DMS53 treated with DMSO at 0.1 percent for 48 hours (cell line): Measurements from ENCODE around the gene SNX12.
"Not testable (repeated sequence)": the region's sequence is repeated elsewhere in the genome, so short reads cannot be mapped to it uniquely, and the experiment has no call there.

Experiments
- DNase-seq: peaks from one replicate; lab custom pipeline; 2025; ENCODE audit not compliant: unreplicated experiment; lab: John Stamatoyannopoulos, UW

The SNX12 gene

DNA sequence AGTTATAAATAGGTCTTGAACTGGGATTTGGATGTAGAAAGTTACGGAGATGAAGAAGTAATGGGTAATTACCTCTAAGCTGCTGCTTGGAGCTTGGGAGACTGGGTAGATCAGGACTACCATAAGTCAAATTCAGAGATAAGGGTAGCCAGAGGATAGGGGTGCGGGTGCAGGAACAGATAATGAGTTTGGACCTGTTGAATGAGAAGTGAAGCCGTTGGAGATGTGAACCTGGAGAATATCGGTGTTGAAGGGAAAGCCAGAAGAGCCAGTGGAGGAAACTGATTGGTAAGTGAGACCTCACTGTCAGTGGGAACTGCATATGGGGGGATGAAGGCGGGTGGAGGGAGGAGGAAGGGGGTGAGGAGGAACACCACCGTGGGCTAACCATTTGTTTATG lies 26.9 kb upstream of the SNX12 start:
- no peak for DNase-seq

DNA sequence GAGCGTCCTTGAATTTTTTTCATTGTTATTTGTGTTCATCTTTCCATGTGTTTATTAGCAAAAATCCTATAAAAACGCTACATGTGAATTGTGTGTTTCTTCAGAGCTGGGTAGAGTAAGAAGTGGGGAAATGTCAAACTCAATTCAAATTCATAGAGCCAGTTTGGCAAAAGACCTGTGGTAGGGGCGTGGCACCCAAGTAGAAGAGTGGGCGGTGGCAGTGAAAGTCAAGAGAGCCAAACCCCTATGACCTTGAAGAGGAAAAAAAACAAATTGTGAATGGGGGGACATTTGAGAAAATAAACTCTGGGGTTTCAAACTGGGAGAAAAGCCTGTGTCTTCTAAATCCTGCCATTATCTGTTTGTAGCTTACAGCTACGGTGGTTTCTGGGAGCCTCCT lies 23.1 kb upstream of the SNX12 start:
- DNase-seq = no peak

DNA sequence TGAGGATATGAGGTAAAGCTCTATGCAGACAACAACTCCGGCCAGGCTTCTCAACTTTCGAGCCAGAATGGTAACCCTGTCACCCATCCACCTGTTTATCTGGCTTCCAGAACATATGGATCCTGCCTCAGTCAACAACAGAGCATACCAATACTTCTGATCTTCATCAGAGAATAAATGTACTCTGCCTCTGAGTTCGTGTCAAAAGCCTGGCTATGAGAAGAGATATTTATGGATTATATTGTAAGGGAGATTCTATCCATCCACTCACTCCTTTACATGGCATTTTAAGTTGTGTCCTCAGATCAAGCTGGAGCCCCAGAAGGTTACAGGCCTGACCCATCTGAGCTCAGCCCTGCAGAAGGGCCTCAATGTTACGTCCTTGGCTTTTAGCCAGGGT lies 17.8 kb upstream of the SNX12 start:
- DNase-seq = no peak

DNA sequence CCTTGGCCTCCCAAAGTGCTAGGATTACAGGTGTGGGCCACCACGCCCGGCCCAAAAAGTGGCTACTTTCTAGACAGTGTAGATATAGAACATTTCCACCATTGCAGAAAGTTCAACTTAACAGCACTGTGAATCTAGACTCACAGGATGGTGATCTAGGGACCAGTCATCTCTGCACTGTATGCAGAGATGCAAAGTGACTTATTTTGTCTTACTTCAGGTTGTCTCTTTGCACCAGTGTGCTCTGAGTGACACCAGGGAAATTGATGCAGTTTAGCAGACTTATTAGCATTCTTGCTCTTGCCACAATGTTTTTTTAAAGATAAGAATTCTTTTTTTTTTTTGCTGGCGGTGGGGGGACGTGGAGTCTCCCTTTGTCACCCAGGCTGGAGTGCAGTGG lies 14.7 kb upstream of the SNX12 start:
- DNase-seq = no peak

DNA sequence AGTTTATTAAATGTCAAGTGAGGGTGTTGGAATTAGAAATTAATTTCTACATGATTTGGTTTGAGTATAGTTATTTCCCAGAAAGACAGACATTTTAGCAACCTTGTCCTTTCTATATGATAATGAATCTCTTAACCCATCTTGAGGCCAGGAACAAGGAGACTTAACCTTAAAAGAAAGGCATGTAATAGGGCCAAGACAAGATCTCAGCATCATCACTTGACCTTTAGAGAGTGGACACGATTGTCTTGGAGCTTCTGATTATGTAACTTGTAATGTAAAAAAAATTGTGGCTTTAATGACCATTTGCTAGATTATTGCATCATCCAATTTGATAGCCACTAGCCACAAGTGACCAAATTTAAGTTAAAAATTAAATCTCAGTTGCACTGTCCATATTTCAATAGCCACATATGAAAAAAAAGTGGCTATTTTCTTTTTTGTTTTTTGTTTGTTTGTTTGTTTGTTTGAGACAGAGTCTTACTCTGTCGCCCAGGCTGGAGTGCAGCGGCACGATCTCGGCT lies 14.1 kb upstream of the SNX12 start:
- DNase-seq = no peak

DNA sequence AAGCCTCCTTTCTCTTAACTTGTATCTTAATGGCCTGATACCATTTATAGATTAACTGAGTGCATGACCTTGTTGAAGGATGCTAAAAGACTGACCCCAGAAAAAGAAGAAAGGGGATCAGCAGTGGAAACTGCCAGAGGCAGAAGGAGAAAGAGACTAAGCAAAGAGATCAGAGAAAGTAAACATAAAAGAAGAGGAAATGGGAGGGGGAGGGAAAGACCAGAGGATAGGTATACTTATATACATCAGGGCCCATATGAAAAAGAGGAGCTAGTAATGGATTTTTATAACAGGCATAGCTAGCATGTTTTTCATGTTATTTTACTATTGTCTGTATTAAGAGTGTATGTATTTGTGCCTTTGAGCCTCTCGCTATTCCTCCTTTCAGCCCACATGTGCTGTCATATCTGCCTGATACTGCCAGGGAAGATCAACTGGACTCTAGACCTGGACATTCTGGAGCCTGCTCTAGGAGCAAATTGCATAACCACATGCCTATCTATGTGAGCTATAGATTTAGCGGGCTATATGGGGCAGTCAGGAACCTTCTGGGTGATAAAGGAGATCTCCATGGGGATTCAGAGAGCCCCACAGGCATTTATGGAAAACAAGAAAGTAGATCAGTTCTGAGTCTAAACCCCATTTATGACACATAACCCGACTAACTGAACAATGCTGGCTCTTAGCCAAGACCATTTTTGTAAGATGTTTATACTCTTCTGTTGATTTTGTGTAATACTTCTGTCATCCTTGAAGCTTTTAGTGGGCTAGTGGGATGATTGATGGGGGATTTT lies 13.4 kb upstream of the SNX12 start:
- DNase-seq = no peak

DNA sequence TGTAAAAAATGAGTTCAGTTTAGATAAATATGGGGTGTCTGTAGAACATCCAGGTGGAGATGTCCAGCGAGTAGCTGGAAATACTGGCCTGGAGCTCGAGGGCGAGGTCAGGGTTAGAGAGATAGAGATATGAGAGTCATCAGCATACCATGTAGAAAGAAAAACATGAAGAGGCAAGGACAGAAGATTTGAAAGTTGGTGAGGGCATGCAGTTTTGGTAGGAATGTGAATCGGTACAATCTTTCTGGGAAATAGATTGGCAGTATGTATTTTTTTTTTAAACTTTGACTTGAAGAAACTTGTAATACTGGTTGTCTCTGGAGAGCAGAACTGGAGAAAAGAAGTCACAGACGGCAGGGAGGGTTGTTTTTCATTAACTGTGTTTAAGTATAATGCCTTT lies 2.4 kb upstream of the SNX12 start:
- DNase-seq = no peak

DNA sequence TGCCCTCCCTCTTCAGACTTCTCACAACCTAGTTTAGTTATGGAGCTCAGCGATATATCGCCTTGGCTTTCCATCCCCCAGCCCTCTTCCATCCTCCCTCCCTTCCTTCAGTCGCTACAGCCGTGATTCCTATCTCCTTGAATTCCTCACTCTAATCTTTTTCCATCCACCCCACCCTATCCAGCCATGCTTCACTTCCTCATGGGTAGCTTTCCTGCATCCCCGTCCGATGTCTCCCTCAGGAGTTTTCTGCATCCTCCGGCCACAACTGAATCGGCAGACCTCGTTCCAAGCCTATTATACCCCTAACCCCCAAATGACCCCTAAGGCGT lies 456 bp downstream of the SNX12 start:
- no peak for DNase-seq

DNA sequence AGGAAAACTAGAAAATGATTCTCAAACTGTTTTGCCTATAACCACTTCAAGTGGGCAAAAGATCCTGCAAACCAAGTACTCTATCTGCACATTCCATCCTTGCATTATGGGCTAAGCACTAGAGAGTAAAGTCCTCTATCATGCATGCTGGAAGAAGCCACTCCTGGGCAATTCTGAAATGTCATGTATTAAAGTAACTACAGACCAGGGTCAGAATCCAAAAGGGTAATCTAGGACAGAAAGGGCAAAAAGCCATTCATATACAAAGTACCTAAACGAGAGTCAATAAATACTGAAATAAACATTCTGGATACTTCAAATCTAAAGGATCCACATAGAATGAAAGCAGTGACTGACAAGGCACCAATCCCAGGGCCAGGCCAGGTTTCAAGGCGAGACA lies 1.0 kb downstream of the SNX12 start:
- no peak for DNase-seq

DNA sequence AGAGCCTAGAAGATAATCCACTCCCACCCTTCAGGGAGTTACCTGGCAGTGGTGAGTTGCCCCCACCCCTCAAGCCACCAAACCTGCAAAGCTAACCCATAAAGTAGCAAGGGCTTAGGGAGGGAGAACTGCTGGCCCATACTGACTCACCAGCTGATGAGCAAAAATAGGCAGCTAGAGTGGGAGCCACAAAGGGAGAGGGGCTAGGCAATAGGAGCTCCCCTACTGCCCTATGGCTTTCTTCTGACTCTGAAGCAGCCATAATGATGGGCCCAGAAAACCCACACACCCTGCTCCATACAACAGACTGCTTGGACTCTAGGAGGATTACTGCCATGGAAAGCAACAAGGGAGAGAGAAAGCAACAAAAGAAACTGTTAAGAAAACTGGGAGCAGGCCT lies 8.0 kb downstream of the SNX12 start:
- no peak for DNase-seq

DNA sequence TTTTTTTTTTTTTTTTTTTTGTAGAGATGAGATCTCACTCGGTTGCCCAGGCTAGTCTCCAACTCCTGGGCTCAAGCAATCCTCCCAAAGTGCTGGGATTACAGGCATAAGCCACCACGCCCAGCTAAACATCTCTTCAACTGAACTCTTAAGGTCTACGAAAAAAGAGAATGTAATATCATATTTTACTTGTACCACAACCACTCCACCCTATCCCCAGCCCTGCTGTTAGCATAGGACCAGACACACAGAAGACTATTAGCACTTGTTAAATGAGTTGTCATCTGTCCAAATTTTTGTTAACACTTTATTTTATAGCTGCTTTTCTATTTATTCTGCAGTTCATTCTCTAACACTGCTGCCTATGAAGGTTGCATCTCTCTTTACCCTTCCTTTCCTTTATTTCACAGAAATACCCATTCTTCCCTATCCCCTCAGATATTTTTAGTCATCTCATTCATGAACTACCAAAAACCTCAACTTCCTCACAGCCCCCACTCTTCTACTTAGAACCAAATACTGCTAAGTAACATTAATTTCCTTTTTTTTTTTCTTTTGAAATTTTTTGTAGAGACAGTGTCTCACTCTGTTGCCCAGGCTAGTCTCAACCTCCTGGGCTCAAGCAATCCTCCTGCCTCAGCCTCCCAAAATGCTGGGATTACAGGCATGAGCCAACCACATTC lies 10.1 kb downstream of the SNX12 start:
- DNase-seq = no peak

DNA sequence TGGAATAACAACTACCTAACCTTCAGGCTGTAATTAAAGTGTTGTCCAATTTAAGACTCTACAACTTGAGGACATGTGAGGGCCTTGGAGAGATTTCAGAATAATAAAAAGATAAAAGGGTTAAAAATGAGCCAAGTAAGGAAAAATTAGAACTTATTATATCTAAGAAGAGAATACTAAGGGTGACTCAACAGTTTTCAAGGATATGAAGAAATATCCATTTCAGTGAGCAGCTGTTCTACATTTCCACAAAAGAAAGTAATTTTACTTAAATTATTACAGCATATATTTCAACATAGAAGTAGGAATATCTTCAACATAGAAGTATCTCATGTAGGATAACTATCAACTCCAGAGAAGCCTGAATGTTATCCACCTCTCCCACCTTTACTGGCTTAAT lies 11.3 kb downstream of the SNX12 start:
- DNase-seq = no peak

DNA sequence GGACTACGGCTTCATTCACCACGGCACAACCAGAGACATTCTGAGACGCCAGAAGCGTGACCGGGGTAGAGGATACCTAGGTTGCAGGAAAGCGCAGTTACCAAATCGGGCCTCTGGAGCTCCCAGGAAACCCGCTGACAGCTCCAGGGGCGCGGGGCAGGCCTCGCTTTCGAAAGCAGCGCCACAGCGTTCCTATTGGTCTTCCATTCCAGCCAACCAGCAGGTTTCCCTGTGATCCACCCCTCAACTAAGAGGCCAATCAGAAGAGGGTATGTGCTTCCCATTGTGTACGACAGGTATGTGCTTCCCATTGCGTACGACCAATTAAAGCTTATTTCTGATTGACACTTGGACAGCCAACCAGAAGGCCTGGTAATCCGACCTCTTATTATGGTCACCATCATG lies 14.9 kb downstream of the SNX12 start:
- no peak for DNase-seq

DNA sequence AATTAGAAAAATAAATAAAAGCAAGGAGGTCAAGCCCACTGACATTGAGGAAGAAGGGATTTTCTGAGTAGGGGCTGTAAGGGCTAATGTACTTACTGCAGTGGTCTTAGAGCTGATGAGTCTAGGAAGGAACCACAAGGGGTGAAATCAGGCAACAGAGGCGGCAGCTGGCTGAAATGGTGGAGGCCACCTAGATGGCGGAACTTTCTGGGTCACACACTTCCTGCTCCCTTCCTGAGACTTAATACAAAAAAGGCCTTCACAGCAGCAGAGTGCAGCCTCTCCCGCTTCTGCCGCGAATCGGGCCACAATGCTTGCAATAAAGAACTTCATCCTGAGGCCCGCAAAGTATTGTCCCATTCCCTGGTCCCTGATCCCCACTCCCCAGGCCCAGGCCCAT lies 15.4 kb downstream of the SNX12 start:
- DNase-seq = no peak

DNA sequence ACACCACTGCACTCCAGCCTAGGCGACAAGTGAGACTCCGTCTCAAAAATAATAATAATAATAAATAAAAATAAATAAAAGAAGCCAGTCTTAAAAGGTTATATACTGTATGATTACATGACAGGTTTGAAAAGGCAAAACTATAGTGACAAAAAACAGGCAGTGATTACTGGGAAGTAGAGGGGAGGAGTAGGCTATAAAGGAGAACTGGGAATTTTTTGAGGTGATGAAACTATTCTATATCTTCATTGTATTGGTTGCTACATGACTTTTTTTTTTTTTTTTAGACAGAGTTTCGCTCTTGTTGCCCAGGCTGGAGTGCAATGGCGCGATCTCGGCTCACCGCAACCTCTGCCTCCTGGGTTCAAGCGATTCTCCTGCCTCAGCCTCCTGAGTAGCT lies 20.2 kb downstream of the SNX12 start:
- not testable (repeated sequence) for DNase-seq

DNA sequence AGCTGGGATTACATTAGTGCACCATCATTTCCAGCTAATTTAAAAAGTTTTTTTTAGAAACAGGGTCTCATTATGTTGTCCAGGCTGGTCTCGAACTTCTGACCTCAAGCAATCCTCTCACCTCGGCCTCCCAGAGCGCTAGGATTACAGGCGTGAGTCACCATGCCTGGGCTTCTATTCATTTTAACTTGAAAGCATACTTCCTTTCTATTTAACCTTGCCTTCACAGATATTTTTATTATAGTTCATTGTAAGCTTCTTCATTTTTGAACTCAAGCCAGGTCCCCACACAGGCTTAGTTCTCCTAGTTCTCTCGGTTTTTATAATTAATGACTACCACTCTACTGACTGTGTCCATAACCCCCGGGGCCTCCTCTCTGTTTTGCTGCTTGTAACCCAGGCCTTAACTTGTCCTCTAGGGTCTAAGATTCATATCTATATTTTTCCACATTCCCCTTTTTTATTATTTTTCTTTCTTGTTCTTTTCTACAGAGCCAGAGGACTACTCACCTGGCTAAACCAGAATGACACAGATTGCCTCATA lies 50.7 kb downstream of the SNX12 start:
- DNase-seq = no peak
